Lower leg skin (tissue), 4 donors: ENCODE measurements around the gene CDH15. TPM values are rescaled to one million over a fixed set of nuclear protein-coding genes. Genes with fewer than 3 reads are reported as not detected.

ENCODE experiments used
- DNase-seq, 2 donors: peaks; one replicate each; pipeline ENCODE4 v3.0.0-alpha.2; 2019; ENCODE audit warnings: low spot score in 2 of 2
- H3K4me3 ChIP-seq: fragments of 200-600 bp; sonication (generic); 2 replicates; pipeline ENCODE4 v1.5.1; 2017; ENCODE audit warnings: mild to moderate bottlenecking, low read depth; ENCODE audit not compliant: poor library complexity, severe bottlenecking
- POLR2A ChIP-seq, 2 donors: fragments of 450-650 bp; IDR thresholded peaks; one replicate each; pipeline ENCODE4 v1.6.1; 2016 to 2017; ENCODE audit warnings: antibody characterized with exemption in 2 of 2, mild to moderate bottlenecking in 1 of 2, moderate library complexity in 1 of 2
- WGBS, 2 donors: methylation state at CpG; one replicate each; pipeline ENCODE4 v1.1.5; 2018; 5-methylcytosine and 5-hydroxymethylcytosine counted together
- intact Hi-C: fragments of 100-400 bp; cut with DNase I; formaldehyde crosslinking; loops from one replicate; pipeline ENCODE4 v1.15.0; 2023; ENCODE audit warnings: low total_unique reads
- total RNA-seq, 4 donors: library from RNA; depleted of rRNA; stranded (reverse); fragments of >200 nt; gene quantifications; one replicate each; pipeline ENCODE4 v1.1.0, GENCODE V29; 2016
- TF ChIP-seq, protein P1 (sequence below), 3 donors: fragments of 450-650 bp; IDR thresholded peaks; one replicate each; pipeline ENCODE4 v1.5.1; 2016; ENCODE audit warnings: antibody characterized with exemption in 3 of 3, mild to moderate bottlenecking in 3 of 3, moderate library complexity in 2 of 3

CDH15 gene
- total RNA-seq, 4 donors from 2014 or later = not detected

DNA sequence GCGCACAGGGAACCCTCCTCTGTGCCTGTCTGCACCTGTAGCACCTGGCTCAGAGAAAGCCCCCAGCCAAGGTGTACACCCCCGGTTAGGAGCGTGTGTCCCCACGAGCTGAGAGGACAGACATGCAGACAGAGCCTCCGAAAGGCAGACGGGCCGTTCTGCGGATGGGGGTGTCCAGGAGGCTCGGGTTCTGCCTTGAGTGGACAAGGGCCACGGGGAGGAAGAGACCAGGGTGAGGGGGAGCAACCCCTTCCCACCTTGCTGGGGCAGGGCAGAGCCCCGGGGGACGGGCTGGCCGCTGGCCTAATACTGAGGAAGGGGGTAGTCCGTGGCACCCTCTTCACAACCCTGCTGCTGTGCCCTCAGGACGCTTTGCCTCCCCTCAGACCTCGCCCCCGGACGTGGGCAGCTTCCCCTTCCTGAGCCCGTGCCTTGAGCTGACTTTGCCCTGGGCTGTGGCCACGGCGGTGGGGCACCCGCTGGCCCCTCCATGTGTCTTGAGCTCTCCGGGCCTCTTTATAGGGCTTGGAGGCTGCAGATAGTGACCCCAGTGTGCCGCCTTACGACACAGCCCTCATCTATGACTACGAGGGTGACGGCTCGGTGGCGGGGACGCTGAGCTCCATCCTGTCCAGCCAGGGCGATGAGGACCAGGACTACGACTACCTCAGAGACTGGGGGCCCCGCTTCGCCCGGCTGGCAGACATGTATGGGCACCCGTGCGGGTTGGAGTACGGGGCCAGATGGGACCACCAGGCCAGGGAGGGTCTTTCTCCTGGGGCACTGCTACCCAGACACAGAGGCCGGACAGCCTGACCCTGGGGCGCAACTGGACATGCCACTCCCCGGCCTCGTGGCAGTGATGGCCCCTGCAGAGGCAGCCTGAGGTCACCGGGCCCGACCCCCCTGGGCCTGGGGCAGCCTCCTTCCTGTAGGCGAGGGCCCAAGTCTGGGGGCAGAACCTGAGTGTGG lies 23.1 kb downstream of the CDH15 start:
- DNase-seq = no peak
- intact Hi-C loops = no loop called here
- WGBS, 2 donors = 82 to 86% methylated on average over 25 to 40 of the region's 45 CpGs

DNA sequence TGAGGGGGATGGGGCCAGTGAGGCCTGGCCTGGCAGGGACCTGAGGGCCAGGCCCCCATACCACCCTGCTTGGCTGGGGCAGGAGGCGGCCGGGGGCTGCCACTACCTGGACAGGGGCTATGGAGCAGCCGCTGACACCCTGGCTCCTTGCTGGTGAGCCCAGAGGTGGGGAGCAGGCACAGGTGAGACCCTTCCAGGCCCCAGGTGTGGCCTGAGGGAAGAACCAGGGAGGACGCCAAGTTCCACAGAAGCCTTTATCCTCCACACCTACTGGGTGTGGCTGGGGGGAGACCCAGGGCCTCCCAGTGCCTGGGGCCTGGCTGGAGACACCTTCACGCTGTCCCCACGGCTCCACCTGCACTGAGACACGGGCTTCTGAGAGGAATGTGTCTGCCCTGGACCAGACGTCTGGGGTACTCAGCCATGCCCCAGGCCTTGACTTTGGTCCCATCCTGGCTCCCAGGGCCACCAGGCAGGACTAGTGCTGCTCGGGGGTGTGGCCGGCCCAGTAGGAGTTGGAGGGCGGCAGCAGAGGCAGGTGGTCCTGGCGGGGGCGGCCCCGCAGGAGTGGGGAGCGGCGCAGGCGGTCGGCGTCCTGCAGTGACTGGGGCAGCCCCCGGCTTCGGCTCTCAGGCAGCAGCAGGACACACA lies 24.1 kb downstream of the CDH15 start:
- WGBS, 2 donors = 78 to 89% methylated on average over 16 to 21 of the region's 21 CpGs
- intact Hi-C loops = no loop called here
- no peak for DNase-seq
- no peak for TF ChIP-seq POLR2A (IDR thresholded peaks at IDR 0.05)
- TF ChIP-seq, protein P1, sequence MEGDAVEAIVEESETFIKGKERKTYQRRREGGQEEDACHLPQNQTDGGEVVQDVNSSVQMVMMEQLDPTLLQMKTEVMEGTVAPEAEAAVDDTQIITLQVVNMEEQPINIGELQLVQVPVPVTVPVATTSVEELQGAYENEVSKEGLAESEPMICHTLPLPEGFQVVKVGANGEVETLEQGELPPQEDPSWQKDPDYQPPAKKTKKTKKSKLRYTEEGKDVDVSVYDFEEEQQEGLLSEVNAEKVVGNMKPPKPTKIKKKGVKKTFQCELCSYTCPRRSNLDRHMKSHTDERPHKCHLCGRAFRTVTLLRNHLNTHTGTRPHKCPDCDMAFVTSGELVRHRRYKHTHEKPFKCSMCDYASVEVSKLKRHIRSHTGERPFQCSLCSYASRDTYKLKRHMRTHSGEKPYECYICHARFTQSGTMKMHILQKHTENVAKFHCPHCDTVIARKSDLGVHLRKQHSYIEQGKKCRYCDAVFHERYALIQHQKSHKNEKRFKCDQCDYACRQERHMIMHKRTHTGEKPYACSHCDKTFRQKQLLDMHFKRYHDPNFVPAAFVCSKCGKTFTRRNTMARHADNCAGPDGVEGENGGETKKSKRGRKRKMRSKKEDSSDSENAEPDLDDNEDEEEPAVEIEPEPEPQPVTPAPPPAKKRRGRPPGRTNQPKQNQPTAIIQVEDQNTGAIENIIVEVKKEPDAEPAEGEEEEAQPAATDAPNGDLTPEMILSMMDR (IDR thresholded peaks at IDR 0.05) = no peak
- H3K4me3 ChIP-seq = no peak overlapping the region

More for the DNA sequence above, 23.1 kb downstream of the CDH15 start:
- no peak overlapping the region for H3K4me3 ChIP-seq
- no peak for TF ChIP-seq POLR2A (IDR thresholded peaks at IDR 0.05)
- TF ChIP-seq, protein P1 (IDR thresholded peaks at IDR 0.05) = no peak

DNA sequence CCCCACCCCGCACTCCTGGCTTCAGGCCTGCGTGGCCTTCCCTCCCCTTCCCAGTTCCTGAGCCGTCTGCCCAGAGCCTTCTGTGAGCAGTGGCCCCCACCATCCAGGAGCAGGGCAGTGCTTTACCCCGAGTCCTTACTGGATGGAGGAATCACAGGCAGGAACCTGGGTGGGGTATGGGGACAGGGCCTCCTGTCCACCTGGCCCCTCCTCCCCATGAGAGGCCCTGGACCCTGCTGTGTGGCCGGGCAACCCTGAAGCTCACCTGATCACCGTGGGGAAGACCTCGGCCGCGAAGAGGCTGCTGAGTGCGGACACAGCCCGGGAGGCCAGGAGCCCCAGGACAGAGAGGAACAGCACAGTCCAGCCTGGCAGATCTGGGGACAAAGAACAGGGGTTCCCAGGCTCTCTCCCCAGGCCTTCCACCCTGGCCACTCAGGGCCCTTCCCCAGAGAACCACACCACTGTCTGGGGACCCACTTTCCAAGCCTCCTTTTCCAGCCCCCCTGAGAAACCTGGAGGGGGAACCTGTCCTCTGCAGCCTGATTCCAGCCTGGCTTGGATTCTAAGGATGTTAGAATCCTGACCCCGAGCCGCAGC lies 25.6 kb downstream of the CDH15 start:
- 84 to 86% methylated on average over 8 to 12 of the region's 13 CpGs for WGBS, 2 donors
- no peak for DNase-seq
- TF ChIP-seq POLR2A (IDR thresholded peaks at IDR 0.05) = no peak
- TF ChIP-seq, protein P1 (IDR thresholded peaks at IDR 0.05) = no peak
- no peak overlapping the region for H3K4me3 ChIP-seq
- intact Hi-C loops = no loop called here

DNA sequence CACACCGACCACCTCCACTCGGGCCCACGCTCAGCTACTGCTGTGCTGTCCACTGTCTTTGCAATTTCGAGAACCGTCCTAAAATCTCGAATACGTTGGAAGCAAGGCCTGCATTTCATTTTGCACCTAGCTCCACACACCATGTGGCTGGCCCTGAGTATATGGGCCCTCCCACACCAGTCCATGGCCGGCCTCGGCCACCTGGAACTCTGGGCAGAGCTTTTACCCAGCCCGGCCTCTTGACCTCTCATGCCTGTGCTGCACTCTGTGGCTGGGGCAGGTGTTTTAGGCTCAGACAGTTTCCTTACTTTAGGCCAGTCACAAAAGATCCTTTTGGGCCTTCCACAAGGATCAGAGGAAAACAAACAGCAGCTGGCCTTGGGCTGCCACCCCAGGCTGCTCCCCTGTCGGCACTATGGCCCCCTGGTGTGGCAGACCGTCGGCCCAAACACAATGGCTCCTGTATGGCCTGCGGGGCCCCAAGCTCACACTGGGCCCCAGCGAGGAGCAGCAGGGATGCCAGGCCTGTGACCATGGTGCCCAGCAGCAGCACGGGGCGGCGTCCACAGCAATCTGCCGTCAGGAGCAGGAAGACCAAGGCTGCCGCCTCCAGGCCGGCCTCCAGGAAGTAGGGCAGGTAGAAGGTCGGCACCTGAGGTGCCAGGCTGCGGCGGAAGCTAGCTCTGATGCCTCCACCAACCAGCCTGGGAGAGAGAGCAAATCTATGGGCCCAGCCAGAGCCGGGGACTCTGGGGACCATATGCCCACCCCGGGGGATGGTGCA lies 26.3 kb downstream of the CDH15 start:
- WGBS, 2 donors = 79 to 86% methylated on average over 19 to 20 of the region's 26 CpGs
- no peak overlapping the region for H3K4me3 ChIP-seq
- DNase-seq = no peak
- intact Hi-C loops = no loop called here
- TF ChIP-seq POLR2A (IDR thresholded peaks at IDR 0.05) = no peak
- TF ChIP-seq, protein P1 (IDR thresholded peaks at IDR 0.05) = no peak
